OCI-LY7 (cell line): Measurements from ENCODE around the gene PACS2.

Experiments used
- CTCF ChIP-seq: fragments of 200-600 bp; sonication (generic); conservative IDR thresholded peaks from 2 replicates; pipeline ENCODE4 v1.5.1; 2014; ENCODE audit warnings: mild to moderate bottlenecking, antibody characterized with exemption, low read length, moderate library complexity, mixed read lengths
- EZH2phosphoT487 ChIP-seq: fragments of 200-600 bp; sonication (generic); IDR thresholded peaks from 2 replicates; pipeline ENCODE4 v1.6.1; 2018; ENCODE audit warnings: low read depth, borderline replicate concordance, mild to moderate bottlenecking, mixed run types, antibody characterized with exemption, low read length, moderate library complexity, mixed read lengths

GRCh38 chr14:105437723-105438500 lies 123.4 kb downstream of the PACS2 start:
- no peak for TF ChIP-seq CTCF
- TF ChIP-seq EZH2phosphoT487: no peak
